CD4-positive, alpha-beta T cell treated with Interleukin-21 for 1 hour (primary cell): ENCODE results near the gene ATP5F1E.
"Not testable (repeated sequence)": the region's sequence is repeated elsewhere in the genome, so short reads cannot be mapped to it uniquely, and the experiment has no call there.

Experiments used
- DNase-seq: peaks from one replicate; pipeline ENCODE4 v3.0.0-alpha.2; 2020

Gene ATP5F1E

GRCh38 chr20:59018817-59019216 is 13.3 kb downstream of the ATP5F1E start:
- DNase-seq, result no peak

GRCh38 chr20:59017493-59018231 is 14.5 kb downstream of the ATP5F1E start:
- DNase-seq, result no peak

GRCh38 chr20:59016795-59017492 is 15.2 kb downstream of the ATP5F1E start:
- no peak for DNase-seq

- no peak for DNase-seq
Observed at GRCh38 chr20:59015812-59016711, 16.1 kb downstream of the ATP5F1E start.

GRCh38 chr20:59015411-59015810 is 16.7 kb downstream of the ATP5F1E start:
- no peak for DNase-seq

GRCh38 chr20:59014680-59015389 is 17.3 kb downstream of the ATP5F1E start:
- DNase-seq, result no peak

- DNase-seq, result peak; percentile 42
Observed at GRCh38 chr20:59013959-59014608, 18.1 kb downstream of the ATP5F1E start.

- no peak for DNase-seq
Observed at GRCh38 chr20:59013031-59013951, 18.8 kb downstream of the ATP5F1E start.

- not testable (repeated sequence) for DNase-seq
Observed at GRCh38 chr20:59011874-59012157, 20.3 kb downstream of the ATP5F1E start.

GRCh38 chr20:59010995-59011873 is 20.9 kb downstream of the ATP5F1E start:
- no peak for DNase-seq

- DNase-seq, result no peak
Observed at GRCh38 chr20:59010321-59010994, 21.7 kb downstream of the ATP5F1E start.

- no peak for DNase-seq
Observed at GRCh38 chr20:59008715-59009336, 23.3 kb downstream of the ATP5F1E start.

GRCh38 chr20:59007665-59008511 is 24.2 kb downstream of the ATP5F1E start:
- DNase-seq, result peak; percentile 38

- DNase-seq, result peak; percentile 39
Observed at GRCh38 chr20:59006864-59007664, 25.1 kb downstream of the ATP5F1E start, which contains the start of gene CTSZ. TSS of gene CTSZ (minus strand) at chr20:59007254. CDS start at chr20:59007128, 126 bp downstream.

GRCh38 chr20:59006167-59006863 is 25.8 kb downstream of the ATP5F1E start:
- no peak for DNase-seq

GRCh38 chr20:59005523-59006166 is 26.5 kb downstream of the ATP5F1E start:
- no peak for DNase-seq
